GM19452 (cell line): ENCODE data around the gene SELENOS.

Source experiments
- ATAC-seq: cut with Tn5 transposase; IDR thresholded peaks from one replicate; pipeline ENCODE4 v1.9.1; 2021; ENCODE audit not compliant: unreplicated experiment

Gene SELENOS

GRCh38 chr15:101225658-101226057 is 51.6 kb downstream of the SELENOS start:
- no peak for ATAC-seq
